ENCODE data around the gene NLE1.

Gene NLE1

DNA sequence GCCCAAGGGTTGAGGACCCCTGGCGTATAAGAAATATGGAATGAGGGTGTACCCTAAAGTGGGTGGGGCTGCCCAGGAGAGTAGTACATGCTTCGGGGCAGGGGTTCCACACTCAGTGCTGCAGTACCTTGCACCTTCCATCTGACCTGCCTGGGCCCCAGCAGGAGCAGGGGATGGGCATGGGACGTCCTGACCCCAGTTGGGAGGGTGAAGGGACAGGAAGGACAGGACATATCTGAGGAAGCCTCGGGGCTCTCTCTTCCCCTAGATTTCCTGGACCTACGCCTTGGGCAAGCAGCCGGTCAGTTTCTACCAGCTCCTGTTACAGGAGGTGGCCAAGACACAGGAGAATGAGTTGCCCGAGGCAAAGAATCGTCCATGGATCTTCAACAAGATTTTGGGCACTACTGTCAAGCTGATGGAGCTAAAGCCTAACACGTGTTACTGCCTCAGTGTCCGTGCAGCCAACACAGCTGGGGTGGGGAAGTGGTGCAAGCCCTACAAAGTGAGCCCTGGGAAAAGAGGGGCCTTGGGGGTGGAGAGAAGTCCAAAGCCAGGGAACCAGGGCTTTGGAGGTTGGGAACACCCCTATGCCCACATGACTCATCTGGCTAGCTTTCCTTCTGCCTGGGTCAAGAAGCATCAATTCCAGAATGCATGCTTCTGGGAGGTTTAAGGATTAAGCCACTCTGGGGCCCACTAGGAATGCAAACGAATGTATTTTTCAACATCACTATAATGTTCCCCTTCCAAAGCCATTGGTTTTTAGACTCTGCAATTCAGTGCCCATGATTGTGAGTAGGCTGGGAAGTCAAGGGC, 12.7 kb downstream of the NLE1 start:
- no peak overlapping the region for H3K27ac ChIP-seq (ENCODE audit: low read depth, low read length)
- H3K4me2 ChIP-seq (ENCODE audit: low read depth, low read length, poor library complexity, severe bottlenecking) = no peak overlapping the region
- no peak overlapping the region for H3K9ac ChIP-seq (ENCODE audit: low read length)
- no peaks in the 10 kb centered on the region for H4K20me1 ChIP-seq (ENCODE audit: low read depth, low read length)
- H3K79me2 ChIP-seq (ENCODE audit: insufficient read depth, low read length) = no peaks in the 10 kb centered on the region
- no peak for TF ChIP-seq EZH2phosphoT487 (conservative IDR thresholded peaks at IDR 0.05; ENCODE audit: low read length)
- TF ChIP-seq, protein P1, sequence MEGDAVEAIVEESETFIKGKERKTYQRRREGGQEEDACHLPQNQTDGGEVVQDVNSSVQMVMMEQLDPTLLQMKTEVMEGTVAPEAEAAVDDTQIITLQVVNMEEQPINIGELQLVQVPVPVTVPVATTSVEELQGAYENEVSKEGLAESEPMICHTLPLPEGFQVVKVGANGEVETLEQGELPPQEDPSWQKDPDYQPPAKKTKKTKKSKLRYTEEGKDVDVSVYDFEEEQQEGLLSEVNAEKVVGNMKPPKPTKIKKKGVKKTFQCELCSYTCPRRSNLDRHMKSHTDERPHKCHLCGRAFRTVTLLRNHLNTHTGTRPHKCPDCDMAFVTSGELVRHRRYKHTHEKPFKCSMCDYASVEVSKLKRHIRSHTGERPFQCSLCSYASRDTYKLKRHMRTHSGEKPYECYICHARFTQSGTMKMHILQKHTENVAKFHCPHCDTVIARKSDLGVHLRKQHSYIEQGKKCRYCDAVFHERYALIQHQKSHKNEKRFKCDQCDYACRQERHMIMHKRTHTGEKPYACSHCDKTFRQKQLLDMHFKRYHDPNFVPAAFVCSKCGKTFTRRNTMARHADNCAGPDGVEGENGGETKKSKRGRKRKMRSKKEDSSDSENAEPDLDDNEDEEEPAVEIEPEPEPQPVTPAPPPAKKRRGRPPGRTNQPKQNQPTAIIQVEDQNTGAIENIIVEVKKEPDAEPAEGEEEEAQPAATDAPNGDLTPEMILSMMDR (IDR thresholded peaks at IDR 0.05; ENCODE audit: insufficient read depth, low read length, poor library complexity, severe bottlenecking) = no peak
- no peaks in the 10 kb centered on the region for H3K9me3 ChIP-seq (ENCODE audit: insufficient read depth, low read length)
- H3K27me3 ChIP-seq (ENCODE audit: low read length) = no peaks in the 10 kb centered on the region
- H3K9me2 ChIP-seq (replicated peaks; ENCODE audit: insufficient read depth, low read length) = no peaks in the 10 kb centered on the region
- H2AFZ ChIP-seq (ENCODE audit: low read depth, low read length, severe bottlenecking) = no peak overlapping the region
- H3F3A ChIP-seq (ENCODE audit: insufficient read depth) = no peaks in the 10 kb centered on the region; the same call in 1 of the 2 replicates
- no peak overlapping the region for H3K4me3 ChIP-seq (ENCODE audit: insufficient read depth, low read length, poor library complexity, severe bottlenecking)
- no peaks in the 10 kb centered on the region; the same call in 1 of the 2 replicates for H3K36me3 ChIP-seq (ENCODE audit: low read length)

DNA sequence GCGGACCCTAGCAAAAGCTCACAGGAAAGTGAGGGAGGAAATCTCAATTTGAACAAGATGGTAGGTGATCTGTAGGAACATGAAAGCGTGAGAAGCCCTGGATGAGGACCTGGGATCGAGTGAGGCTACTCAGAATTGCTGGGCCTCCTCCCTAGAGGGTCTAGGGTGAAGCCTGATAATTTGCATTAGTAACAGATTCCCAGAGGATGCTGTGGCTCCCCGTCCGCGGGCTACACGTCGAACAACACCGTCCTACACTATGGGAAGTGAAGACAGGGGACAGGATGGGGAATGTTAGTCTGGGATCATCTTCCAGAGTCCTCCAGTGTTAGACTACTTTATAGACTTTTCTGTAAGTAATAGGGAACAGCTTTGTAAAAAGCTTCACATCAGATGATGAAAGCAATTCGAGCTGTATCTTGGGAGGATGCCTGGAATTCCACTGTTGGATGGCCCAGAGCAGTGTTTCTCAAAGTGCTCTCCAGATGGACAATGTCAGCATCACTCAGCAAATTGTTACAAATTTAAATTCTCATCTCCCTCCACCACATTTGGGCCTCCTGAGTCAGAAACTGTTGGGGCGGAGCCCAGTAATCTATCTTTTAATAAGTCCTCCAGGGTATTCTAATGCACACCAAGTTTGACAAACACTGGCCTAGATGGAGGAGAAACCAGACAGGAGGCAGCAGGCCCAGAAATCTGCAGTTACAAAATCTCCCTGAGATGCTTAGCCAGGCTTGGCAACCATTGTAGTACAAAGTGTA, 14.2 kb downstream of the NLE1 start:
- Histone ChIP-seq H2AFZ (ENCODE audit: low read depth, low read length, severe bottlenecking) (no peak overlapping the region), H3K79me2 (ENCODE audit: insufficient read depth, low read length) (no peaks in the 10 kb centered on the region), H3K9me3 (ENCODE audit: insufficient read depth, low read length) (no peaks in the 10 kb centered on the region), H3K27me3 (ENCODE audit: low read length) (no peaks in the 10 kb centered on the region), H3K4me2 (ENCODE audit: low read depth, low read length, poor library complexity, severe bottlenecking) (no peak overlapping the region), H4K20me1 (ENCODE audit: low read depth, low read length) (no peaks in the 10 kb centered on the region), H3K36me3 (ENCODE audit: low read length) (no peaks in the 10 kb centered on the region), H3K9ac (ENCODE audit: low read length) (no peak overlapping the region), H3K4me3 (ENCODE audit: insufficient read depth, low read length, poor library complexity, severe bottlenecking) (no peak overlapping the region), H3F3A (ENCODE audit: insufficient read depth) (no peaks in the 10 kb centered on the region; the same call in 1 of the 2 replicates), H3K27ac (ENCODE audit: low read depth, low read length) (no peak overlapping the region), H3K9me2 (replicated peaks; ENCODE audit: insufficient read depth, low read length) (no peaks in the 10 kb centered on the region)
- TF ChIP-seq, protein P1 (IDR thresholded peaks at IDR 0.05; ENCODE audit: insufficient read depth, low read length, poor library complexity, severe bottlenecking) = no peak

GRCh38 chr17:35121315-35121714, 20.8 kb downstream of the NLE1 start, which contains the start of gene FNDC8:
FNDC8 (plus strand) TSS chr17:35121615; CDS start chr17:35121694, 79 bp downstream.
- no peaks in the 10 kb centered on the region for H3K36me3 ChIP-seq (ENCODE audit: low read length)
- H3K4me2 ChIP-seq (ENCODE audit: low read depth, low read length, poor library complexity, severe bottlenecking) = no peak within 1 kb of the TSS
- no peak within 1 kb of the TSS for H3K9ac ChIP-seq (ENCODE audit: low read length)
- H3K9me2 ChIP-seq (replicated peaks; ENCODE audit: insufficient read depth, low read length) = no peaks in the 10 kb centered on the region
- no peak within 1 kb of the TSS for H3K4me3 ChIP-seq (ENCODE audit: insufficient read depth, low read length, poor library complexity, severe bottlenecking)
- TF ChIP-seq, protein P1 (IDR thresholded peaks at IDR 0.05; ENCODE audit: insufficient read depth, low read length, poor library complexity, severe bottlenecking) = no peak
- TF ChIP-seq EZH2phosphoT487 (conservative IDR thresholded peaks at IDR 0.05; ENCODE audit: low read length) = no peak
- no peak within 1 kb of the TSS for H2AFZ ChIP-seq (ENCODE audit: low read depth, low read length, severe bottlenecking)
- no peaks in the 10 kb centered on the region for H4K20me1 ChIP-seq (ENCODE audit: low read depth, low read length)
- H3K27ac ChIP-seq (ENCODE audit: low read depth, low read length) = no peak within 1 kb of the TSS
- no peaks in the 10 kb centered on the region for H3K27me3 ChIP-seq (ENCODE audit: low read length)
- H3K79me2 ChIP-seq (ENCODE audit: insufficient read depth, low read length) = peaks cover 20% of the 10 kb centered on the region; the same call in 1 of the 2 replicates
- no peaks in the 10 kb centered on the region; the same call in 1 of the 2 replicates for H3F3A ChIP-seq (ENCODE audit: insufficient read depth)
- no peaks in the 10 kb centered on the region for H3K9me3 ChIP-seq (ENCODE audit: insufficient read depth, low read length)

Data from SU-DHL-6 (cell line).